ENCODE measurements around the gene GLYR1.

Gene GLYR1

DNA sequence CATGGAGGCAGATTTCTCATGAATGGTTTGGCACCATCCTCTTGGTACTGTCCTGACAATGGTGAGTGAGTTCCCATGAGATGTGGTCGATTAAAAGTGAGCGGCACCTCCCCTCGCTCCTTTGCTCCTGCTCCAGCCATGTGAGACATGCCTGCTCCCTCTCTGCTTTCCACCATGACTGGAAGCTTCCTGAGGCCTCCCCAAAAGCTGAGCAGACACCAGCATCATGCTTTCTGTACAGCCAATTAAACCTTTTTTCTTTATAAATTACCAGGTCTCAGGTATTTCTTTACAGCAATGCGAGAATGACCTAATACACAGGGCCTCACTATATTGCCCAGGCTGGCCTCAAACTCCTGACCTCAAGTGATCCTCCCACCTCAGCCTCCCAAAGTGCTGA is 92.2 kb downstream of the GLYR1 start:
- Mint-ChIP-seq H3K27me3 (no peaks in the 10 kb centered on the region), H3K9me3 (no peaks in the 10 kb centered on the region), H3K4me1 (no peaks in the 10 kb centered on the region), H3K27ac (no peak overlapping the region), H3K4me3 (no peak overlapping the region)
- ATAC-seq (no peak), DNase-seq (no peak)

DNA sequence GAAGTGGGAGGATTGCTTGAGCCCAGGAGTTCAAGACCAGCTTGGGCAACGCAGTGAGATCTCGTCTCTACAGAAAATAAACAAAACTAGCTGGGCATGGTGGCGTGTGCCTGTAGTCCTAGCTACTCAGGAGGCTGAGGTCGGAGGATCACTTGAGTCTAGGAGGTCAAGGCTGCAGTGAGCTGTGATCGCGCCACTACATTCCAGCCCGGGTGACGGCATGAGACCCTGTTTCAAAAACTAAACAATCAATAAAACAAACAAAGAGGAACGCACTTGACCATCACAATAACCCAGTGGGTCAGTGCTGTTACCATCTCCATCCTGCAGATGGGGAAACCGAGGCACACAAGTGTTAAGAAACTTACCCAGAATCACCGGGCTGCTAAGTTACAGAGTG is 93.9 kb downstream of the GLYR1 start:
- peaks cover 13% of the 10 kb centered on the region for H3K4me1 Mint-ChIP-seq
- H3K4me3 Mint-ChIP-seq = no peak overlapping the region
- DNase-seq (no peak), ATAC-seq (no peak)
- H3K9me3 Mint-ChIP-seq = no peaks in the 10 kb centered on the region
- no peaks in the 10 kb centered on the region for H3K27me3 Mint-ChIP-seq
- no peak overlapping the region for H3K27ac Mint-ChIP-seq
